HEK293T (cell line): ENCODE results near the gene BLVRA.

Experiments used
- L3MBTL2 ChIP-seq: fragments of 450-650 bp; conservative IDR thresholded peaks from 2 replicates; pipeline ENCODE4 v1.6.1; 2016; ENCODE audit warnings: mild to moderate bottlenecking
- SP1 ChIP-seq: fragments of 450-650 bp; IDR thresholded peaks from 2 replicates; pipeline ENCODE4 v1.6.1; 2017
- SUZ12 ChIP-seq: fragments of 450-650 bp; IDR thresholded peaks from 2 replicates; pipeline ENCODE4 v1.6.1; 2016; ENCODE audit warnings: mild to moderate bottlenecking

- TF ChIP-seq SP1 (no peak), SUZ12 (no peak), L3MBTL2 (no peak)
Observed at GRCh38 chr7:43763183-43763582, 4.7 kb downstream of the BLVRA start.
